SK-N-SH (cell line): Measurements from ENCODE around the gene C8G.

Source experiments
- CHD2 ChIP-seq: fragments of 150-350 bp; IDR thresholded peaks from 2 replicates; pipeline ENCODE4 v1.6.1; 2018; ENCODE audit warnings: low read length; ENCODE audit not compliant: partially characterized antibody
- MXI1 ChIP-seq: IDR thresholded peaks from 2 replicates; pipeline ENCODE4 v1.6.1; 2012; ENCODE audit warnings: mild to moderate bottlenecking, low read depth, low read length, improper control_type of control experiment
- RFX5 ChIP-seq: IDR thresholded peaks from 2 replicates; pipeline ENCODE4 v1.6.1; 2012; ENCODE audit warnings: mild to moderate bottlenecking, improper control_type of control experiment, low read length
- SIN3A ChIP-seq: IDR thresholded peaks from 2 replicates; pipeline ENCODE4 v1.6.1; 2012; ENCODE audit warnings: low read depth, mild to moderate bottlenecking, low read length, moderate library complexity, borderline replicate concordance
- SMC3 ChIP-seq: IDR thresholded peaks from 2 replicates; pipeline ENCODE4 v1.6.1; 2012; ENCODE audit warnings: low read depth, low read length, improper control_type of control experiment
- TAF1 ChIP-seq: IDR thresholded peaks from 2 replicates; pipeline ENCODE4 v1.6.1; 2012; ENCODE audit warnings: low read depth, mild to moderate bottlenecking, low read length, moderate library complexity, borderline replicate concordance
- TF ChIP-seq, protein P1 (sequence below): fragments of 200-600 bp; sonication (generic); IDR thresholded peaks from 2 replicates; pipeline ENCODE4 v1.6.1; 2017; ENCODE audit warnings: antibody characterized with exemption, mild to moderate bottlenecking, moderate library complexity
- TF ChIP-seq, protein P2 (sequence below): IDR thresholded peaks from 2 replicates; pipeline ENCODE4; 2012

DNA sequence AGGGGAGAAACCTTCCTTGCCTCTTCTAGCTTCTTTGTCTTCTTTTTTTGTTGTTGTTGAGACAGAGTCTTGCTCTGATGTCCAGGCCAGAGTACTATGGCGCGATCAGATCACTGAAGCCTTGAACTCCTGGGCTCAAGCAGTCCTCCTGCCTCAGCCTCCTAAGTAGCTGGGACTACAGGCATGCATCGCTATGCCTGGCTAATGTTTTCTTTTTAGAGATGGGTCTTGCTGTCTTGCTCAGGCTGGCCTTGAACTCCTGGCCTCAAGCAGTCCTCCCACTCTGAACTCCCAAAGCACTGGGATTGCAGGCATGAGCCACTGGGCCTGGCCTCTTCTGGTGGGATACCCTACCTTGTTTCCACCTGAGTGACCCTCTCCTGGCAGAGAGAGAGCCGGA lies 43.8 kb downstream of the C8G start:
- TF ChIP-seq SMC3 (no peak), RFX5 (no peak), CHD2 (no peak), MXI1 (no peak), TAF1 (no peak), SIN3A (no peak)
- TF ChIP-seq, protein P1, sequence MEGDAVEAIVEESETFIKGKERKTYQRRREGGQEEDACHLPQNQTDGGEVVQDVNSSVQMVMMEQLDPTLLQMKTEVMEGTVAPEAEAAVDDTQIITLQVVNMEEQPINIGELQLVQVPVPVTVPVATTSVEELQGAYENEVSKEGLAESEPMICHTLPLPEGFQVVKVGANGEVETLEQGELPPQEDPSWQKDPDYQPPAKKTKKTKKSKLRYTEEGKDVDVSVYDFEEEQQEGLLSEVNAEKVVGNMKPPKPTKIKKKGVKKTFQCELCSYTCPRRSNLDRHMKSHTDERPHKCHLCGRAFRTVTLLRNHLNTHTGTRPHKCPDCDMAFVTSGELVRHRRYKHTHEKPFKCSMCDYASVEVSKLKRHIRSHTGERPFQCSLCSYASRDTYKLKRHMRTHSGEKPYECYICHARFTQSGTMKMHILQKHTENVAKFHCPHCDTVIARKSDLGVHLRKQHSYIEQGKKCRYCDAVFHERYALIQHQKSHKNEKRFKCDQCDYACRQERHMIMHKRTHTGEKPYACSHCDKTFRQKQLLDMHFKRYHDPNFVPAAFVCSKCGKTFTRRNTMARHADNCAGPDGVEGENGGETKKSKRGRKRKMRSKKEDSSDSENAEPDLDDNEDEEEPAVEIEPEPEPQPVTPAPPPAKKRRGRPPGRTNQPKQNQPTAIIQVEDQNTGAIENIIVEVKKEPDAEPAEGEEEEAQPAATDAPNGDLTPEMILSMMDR = no peak
- TF ChIP-seq, protein P2, sequence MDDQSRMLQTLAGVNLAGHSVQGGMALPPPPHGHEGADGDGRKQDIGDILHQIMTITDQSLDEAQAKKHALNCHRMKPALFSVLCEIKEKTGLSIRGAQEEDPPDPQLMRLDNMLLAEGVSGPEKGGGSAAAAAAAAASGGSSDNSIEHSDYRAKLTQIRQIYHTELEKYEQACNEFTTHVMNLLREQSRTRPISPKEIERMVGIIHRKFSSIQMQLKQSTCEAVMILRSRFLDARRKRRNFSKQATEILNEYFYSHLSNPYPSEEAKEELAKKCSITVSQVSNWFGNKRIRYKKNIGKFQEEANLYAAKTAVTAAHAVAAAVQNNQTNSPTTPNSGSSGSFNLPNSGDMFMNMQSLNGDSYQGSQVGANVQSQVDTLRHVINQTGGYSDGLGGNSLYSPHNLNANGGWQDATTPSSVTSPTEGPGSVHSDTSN = no peak
